Measurements from ENCODE around the gene NOTUM.

The NOTUM gene

GRCh38 chr17:81947189-81947588, 13.8 kb downstream of the NOTUM start, which contains the start of gene MYADML2:
MYADML2 (minus strand) TSS chr17:81947233; CDS start chr17:81941741, 5,492 bp downstream.
- Histone ChIP-seq H3K4me2 (ENCODE audit: low read length) (no peak within 1 kb of the TSS), H3K36me3 (ENCODE audit: control insufficient read depth, low read length) (no peaks in the 10 kb centered on the region), H3K27ac (ENCODE audit: low read depth, low read length) (no peak within 1 kb of the TSS), H3F3A (ENCODE audit: control insufficient read depth, insufficient read depth) (no peaks in the 10 kb centered on the region), H3K79me2 (ENCODE audit: control insufficient read depth, low read length) (no peaks in the 10 kb centered on the region), H3K27me3 (ENCODE audit: control insufficient read depth, low read length) (no peaks in the 10 kb centered on the region), H3K4me3 (ENCODE audit: low read length) (no peak within 1 kb of the TSS), H4K20me1 (ENCODE audit: control insufficient read depth, insufficient read depth, low read depth, low read length) (no peaks in the 10 kb centered on the region), H3K9me3 (ENCODE audit: control insufficient read depth, insufficient read depth, low read length) (no peaks in the 10 kb centered on the region), H3K9me2 (replicated peaks; ENCODE audit: control insufficient read depth, low read length) (no peaks in the 10 kb centered on the region), H3K4me1 (ENCODE audit: control insufficient read depth, low read length) (peaks cover 3% of the 10 kb centered on the region)
- no peak for TF ChIP-seq EZH2phosphoT487 (IDR thresholded peaks at IDR 0.05; ENCODE audit: borderline replicate concordance, low read length)
- TF ChIP-seq, protein P1, sequence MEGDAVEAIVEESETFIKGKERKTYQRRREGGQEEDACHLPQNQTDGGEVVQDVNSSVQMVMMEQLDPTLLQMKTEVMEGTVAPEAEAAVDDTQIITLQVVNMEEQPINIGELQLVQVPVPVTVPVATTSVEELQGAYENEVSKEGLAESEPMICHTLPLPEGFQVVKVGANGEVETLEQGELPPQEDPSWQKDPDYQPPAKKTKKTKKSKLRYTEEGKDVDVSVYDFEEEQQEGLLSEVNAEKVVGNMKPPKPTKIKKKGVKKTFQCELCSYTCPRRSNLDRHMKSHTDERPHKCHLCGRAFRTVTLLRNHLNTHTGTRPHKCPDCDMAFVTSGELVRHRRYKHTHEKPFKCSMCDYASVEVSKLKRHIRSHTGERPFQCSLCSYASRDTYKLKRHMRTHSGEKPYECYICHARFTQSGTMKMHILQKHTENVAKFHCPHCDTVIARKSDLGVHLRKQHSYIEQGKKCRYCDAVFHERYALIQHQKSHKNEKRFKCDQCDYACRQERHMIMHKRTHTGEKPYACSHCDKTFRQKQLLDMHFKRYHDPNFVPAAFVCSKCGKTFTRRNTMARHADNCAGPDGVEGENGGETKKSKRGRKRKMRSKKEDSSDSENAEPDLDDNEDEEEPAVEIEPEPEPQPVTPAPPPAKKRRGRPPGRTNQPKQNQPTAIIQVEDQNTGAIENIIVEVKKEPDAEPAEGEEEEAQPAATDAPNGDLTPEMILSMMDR (IDR thresholded peaks at IDR 0.05; ENCODE audit: low read depth, low read length, poor library complexity, severe bottlenecking) = no peak

GRCh38 chr17:81944858-81945257, 16.1 kb downstream of the NOTUM start:
- H4K20me1 ChIP-seq (ENCODE audit: control insufficient read depth, insufficient read depth, low read depth, low read length) = no peaks in the 10 kb centered on the region
- H3K27ac ChIP-seq (ENCODE audit: low read depth, low read length) = no peak overlapping the region
- H3K4me2 ChIP-seq (ENCODE audit: low read length) = no peak overlapping the region
- TF ChIP-seq EZH2phosphoT487 (IDR thresholded peaks at IDR 0.05; ENCODE audit: borderline replicate concordance, low read length) = no peak
- TF ChIP-seq, protein P1 (IDR thresholded peaks at IDR 0.05; ENCODE audit: low read depth, low read length, poor library complexity, severe bottlenecking) = no peak
- H3K4me3 ChIP-seq (ENCODE audit: low read length) = no peak overlapping the region
- H3K4me1 ChIP-seq (ENCODE audit: control insufficient read depth, low read length) = peaks cover 18% of the 10 kb centered on the region
- H3K9me3 ChIP-seq (ENCODE audit: control insufficient read depth, insufficient read depth, low read length) = no peaks in the 10 kb centered on the region
- H3K27me3 ChIP-seq (ENCODE audit: control insufficient read depth, low read length) = no peaks in the 10 kb centered on the region
- H3K36me3 ChIP-seq (ENCODE audit: control insufficient read depth, low read length) = no peaks in the 10 kb centered on the region
- H3F3A ChIP-seq (ENCODE audit: control insufficient read depth, insufficient read depth) = no peaks in the 10 kb centered on the region
- H3K9me2 ChIP-seq (replicated peaks; ENCODE audit: control insufficient read depth, low read length) = no peaks in the 10 kb centered on the region
- no peaks in the 10 kb centered on the region for H3K79me2 ChIP-seq (ENCODE audit: control insufficient read depth, low read length)

DNA sequence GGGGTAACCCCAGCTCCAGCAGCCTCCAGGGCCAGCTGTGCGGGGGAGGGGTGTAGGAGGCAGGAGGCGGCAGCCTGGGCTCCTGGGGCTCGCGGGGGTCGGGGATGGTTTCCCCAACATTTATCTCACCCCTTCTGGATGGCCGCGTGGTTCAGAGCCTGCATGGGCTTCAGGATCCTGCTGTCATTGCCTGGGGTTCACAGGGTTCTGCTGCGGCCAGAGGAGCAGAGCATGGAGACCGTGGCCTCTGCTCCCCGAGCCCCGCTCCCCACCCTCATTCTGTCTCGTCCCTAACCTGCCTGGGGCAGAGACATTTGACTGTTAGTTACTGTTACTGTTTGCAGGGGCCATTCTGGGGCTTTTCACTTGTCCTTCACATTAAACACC, 18.8 kb downstream of the NOTUM start:
- H3K9me2 ChIP-seq (replicated peaks; ENCODE audit: control insufficient read depth, low read length) = no peaks in the 10 kb centered on the region

More for the DNA sequence above, 18.8 kb downstream of the NOTUM start:
- H3K4me1 ChIP-seq (ENCODE audit: control insufficient read depth, low read length) = peaks cover 28% of the 10 kb centered on the region
- H3K27me3 ChIP-seq (ENCODE audit: control insufficient read depth, low read length) = no peaks in the 10 kb centered on the region
- no peaks in the 10 kb centered on the region for H3K79me2 ChIP-seq (ENCODE audit: control insufficient read depth, low read length)
- no peaks in the 10 kb centered on the region for H3K9me3 ChIP-seq (ENCODE audit: control insufficient read depth, insufficient read depth, low read length)
- H3K27ac ChIP-seq (ENCODE audit: low read depth, low read length) = no peak overlapping the region
- peaks cover 6% of the 10 kb centered on the region; the same call in 1 of the 2 replicates for H3F3A ChIP-seq (ENCODE audit: control insufficient read depth, insufficient read depth)
- no peaks in the 10 kb centered on the region for H4K20me1 ChIP-seq (ENCODE audit: control insufficient read depth, insufficient read depth, low read depth, low read length)
- TF ChIP-seq, protein P1 (IDR thresholded peaks at IDR 0.05; ENCODE audit: low read depth, low read length, poor library complexity, severe bottlenecking) = no peak
- no peak for TF ChIP-seq EZH2phosphoT487 (IDR thresholded peaks at IDR 0.05; ENCODE audit: borderline replicate concordance, low read length)
- H3K4me2 ChIP-seq (ENCODE audit: low read length) = peak overlapping the region; percentile 46
- no peaks in the 10 kb centered on the region for H3K36me3 ChIP-seq (ENCODE audit: control insufficient read depth, low read length)
- no peak overlapping the region for H3K4me3 ChIP-seq (ENCODE audit: low read length)
